ENCODE results near the gene IFFO2. TPM values are rescaled to one million over a fixed set of nuclear protein-coding genes. Genes with fewer than 3 reads are reported as not detected.

Gene IFFO2
- total RNA-seq, 2 experiments from 2014 or later: 48.3 to 62.7 TPM

- CTCF ChIA-PET: interaction anchor here (0.7 to 1.7 kb wide), 6 partner anchors 10 to 98 kb away, joined by 3 to 11 read pairs (median 4); no protein-coding TSS in a partner anchor
- Mint-ChIP-seq H3K4me1 (peaks cover 8% of the 10 kb centered on the region), H3K27me3 (peaks cover 2% of the 10 kb centered on the region), H3K27ac (no peak overlapping the region), H3K9me3 (ENCODE audit: low read depth) (no peaks in the 10 kb centered on the region), H3K4me3 (no peak overlapping the region), H3K36me3 (ENCODE audit: low read depth) (no peaks in the 10 kb centered on the region)
- intact Hi-C loops (cut with DNase I, micrococcal nuclease): loop anchor here (1.0 kb wide), 2 partner anchors 65 to 88 kb away; no protein-coding TSS in a partner anchor
- ATAC-seq: peak; percentile 42
- DNase-seq: no peak
- POLR2A ChIA-PET: no interaction called here
Observed at GRCh38 chr1:18972531-18972930, 16.1 kb upstream of the IFFO2 start.

GRCh38 chr1:18970762-18971161, 14.3 kb upstream of the IFFO2 start:
- Mint-ChIP-seq H3K27ac (no peak overlapping the region), H3K4me1 (peaks cover 16% of the 10 kb centered on the region), H3K36me3 (ENCODE audit: low read depth) (no peaks in the 10 kb centered on the region), H3K27me3 (peaks cover 2% of the 10 kb centered on the region), H3K4me3 (no peak overlapping the region), H3K9me3 (ENCODE audit: low read depth) (no peaks in the 10 kb centered on the region)
- ChIA-PET POLR2A (no interaction called here), CTCF (interaction anchor here (0.9 to 1.5 kb wide), 4 partner anchors 47 to 87 kb away, joined by 3 read pairs; no protein-coding TSS in a partner anchor)
- DNase-seq: no peak
- intact Hi-C loops (cut with DNase I, micrococcal nuclease): no loop called here
- ATAC-seq: no peak

GRCh38 chr1:18970358-18970757, 13.9 kb upstream of the IFFO2 start:
- POLR2A ChIA-PET: no interaction called here
- intact Hi-C loops (cut with DNase I, micrococcal nuclease): no loop called here
- Mint-ChIP-seq H3K27me3 (peaks cover 2% of the 10 kb centered on the region), H3K27ac (no peak overlapping the region), H3K36me3 (ENCODE audit: low read depth) (no peaks in the 10 kb centered on the region), H3K9me3 (ENCODE audit: low read depth) (no peaks in the 10 kb centered on the region), H3K4me1 (peaks cover 20% of the 10 kb centered on the region), H3K4me3 (no peak overlapping the region)
- DNase-seq (no peak), ATAC-seq (no peak)
- CTCF ChIA-PET: interaction anchor here (0.9 to 1.5 kb wide), 4 partner anchors 47 to 87 kb away, joined by 3 read pairs; no protein-coding TSS in a partner anchor

GRCh38 chr1:18967066-18967690, 10.7 kb upstream of the IFFO2 start:
- Mint-ChIP-seq H3K9me3 (ENCODE audit: low read depth) (no peaks in the 10 kb centered on the region), H3K36me3 (ENCODE audit: low read depth) (no peaks in the 10 kb centered on the region), H3K27ac (no peak overlapping the region), H3K4me3 (no peak overlapping the region), H3K27me3 (peaks cover 2% of the 10 kb centered on the region), H3K4me1 (peaks cover 19% of the 10 kb centered on the region)
- ATAC-seq (no peak), DNase-seq (no peak)
- intact Hi-C loops (cut with DNase I, micrococcal nuclease): no loop called here
- CTCF ChIA-PET: interaction anchor here (0.6 to 3.2 kb wide), 8 partner anchors 17 to 221 kb away, joined by 3 to 9 read pairs (median 4); partner anchors contain the start of gene ALDH4A1
- POLR2A ChIA-PET: interaction anchor here (0.6 to 1.0 kb wide), 2 partner anchors 25 to 40 kb away, joined by 3 read pairs; no protein-coding TSS in a partner anchor

GRCh38 chr1:18965206-18966173, 9.0 kb upstream of the IFFO2 start:
- Mint-ChIP-seq H3K27ac (peak overlapping the region; percentile 91), H3K4me3 (no peak overlapping the region), H3K27me3 (peaks cover 3% of the 10 kb centered on the region), H3K36me3 (ENCODE audit: low read depth) (no peaks in the 10 kb centered on the region), H3K9me3 (ENCODE audit: low read depth) (no peaks in the 10 kb centered on the region), H3K4me1 (peaks cover 19% of the 10 kb centered on the region)
- ATAC-seq (peak; percentile 95), DNase-seq (peak; percentile 78)
- ChIA-PET POLR2A (interaction anchor here (0.7 to 1.0 kb wide), 4 partner anchors 8 to 109 kb away, joined by 3 to 4 read pairs (median 3); partner anchors contain the start of gene IFFO2), CTCF (interaction anchor here (0.8 to 1.2 kb wide), 5 partner anchors 13 to 1273 kb away, joined by 3 read pairs; no protein-coding TSS in a partner anchor)
- intact Hi-C loops (cut with DNase I, micrococcal nuclease): no loop called here

GRCh38 chr1:18963968-18964367, 7.5 kb upstream of the IFFO2 start:
- ChIA-PET CTCF (interaction anchor here (0.5 to 1.4 kb wide), 3 partner anchors 17 to 239 kb away, joined by 3 to 6 read pairs (median 4); no protein-coding TSS in a partner anchor), POLR2A (no interaction called here)
- H3K36me3 Mint-ChIP-seq (ENCODE audit: low read depth): no peaks in the 10 kb centered on the region
- intact Hi-C loops (cut with DNase I, micrococcal nuclease): no loop called here
- no peak overlapping the region for H3K27ac Mint-ChIP-seq
- ATAC-seq (no peak), DNase-seq (no peak)
- H3K4me1 Mint-ChIP-seq: peaks cover 19% of the 10 kb centered on the region
- H3K4me3 Mint-ChIP-seq: no peak overlapping the region
- H3K27me3 Mint-ChIP-seq: peaks cover 4% of the 10 kb centered on the region
- H3K9me3 Mint-ChIP-seq (ENCODE audit: low read depth): no peaks in the 10 kb centered on the region

- intact Hi-C loops (cut with DNase I, micrococcal nuclease): no loop called here
- CTCF ChIA-PET: interaction anchor here (0.6 to 1.4 kb wide), 5 partner anchors 10 to 264 kb away, joined by 3 to 6 read pairs (median 3); no protein-coding TSS in a partner anchor
- no peak overlapping the region for H3K4me3 Mint-ChIP-seq
- no peak for ATAC-seq
- peaks cover 2% of the 10 kb centered on the region for H3K27me3 Mint-ChIP-seq
- H3K36me3 Mint-ChIP-seq (ENCODE audit: low read depth): no peaks in the 10 kb centered on the region
- POLR2A ChIA-PET: interaction anchor here (0.6 kb wide), 1 partner anchor 323 kb away, joined by 8 read pairs; no protein-coding TSS in a partner anchor
- no peak overlapping the region for H3K27ac Mint-ChIP-seq
- DNase-seq: no peak
- no peaks in the 10 kb centered on the region for H3K9me3 Mint-ChIP-seq (ENCODE audit: low read depth)
- H3K4me1 Mint-ChIP-seq: peaks cover 25% of the 10 kb centered on the region
Observed at GRCh38 chr1:18962855-18963737, 6.6 kb upstream of the IFFO2 start.

- ATAC-seq (no peak), DNase-seq (no peak)
- ChIA-PET POLR2A (interaction anchor here (0.6 kb wide), 1 partner anchor 323 kb away, joined by 8 read pairs; no protein-coding TSS in a partner anchor), CTCF (interaction anchor here (0.7 to 1.8 kb wide), 3 partner anchors 49 to 80 kb away, joined by 3 to 6 read pairs (median 4); no protein-coding TSS in a partner anchor)
- intact Hi-C loops (cut with DNase I, micrococcal nuclease): no loop called here
- Mint-ChIP-seq H3K4me1 (peaks cover 34% of the 10 kb centered on the region), H3K27ac (no peak overlapping the region), H3K36me3 (ENCODE audit: low read depth) (no peaks in the 10 kb centered on the region), H3K4me3 (no peak overlapping the region), H3K27me3 (peaks cover 2% of the 10 kb centered on the region), H3K9me3 (ENCODE audit: low read depth) (no peaks in the 10 kb centered on the region)
Observed at GRCh38 chr1:18962121-18962721, 5.7 kb upstream of the IFFO2 start.

- H3K9me3 Mint-ChIP-seq (ENCODE audit: low read depth): no peaks in the 10 kb centered on the region
- H3K27ac Mint-ChIP-seq: no peak overlapping the region
- ATAC-seq: no peak
- ChIA-PET CTCF (interaction anchor here (1.8 kb wide), 1 partner anchor 53 kb away, joined by 4 read pairs; no protein-coding TSS in a partner anchor), POLR2A (no interaction called here)
- peaks cover 26% of the 10 kb centered on the region for H3K4me1 Mint-ChIP-seq
- H3K4me3 Mint-ChIP-seq: no peak overlapping the region
- H3K36me3 Mint-ChIP-seq (ENCODE audit: low read depth): no peaks in the 10 kb centered on the region
- peaks cover 2% of the 10 kb centered on the region for H3K27me3 Mint-ChIP-seq
- no peak for DNase-seq
- intact Hi-C loops (cut with DNase I, micrococcal nuclease): no loop called here
Observed at GRCh38 chr1:18960821-18961220, 4.3 kb upstream of the IFFO2 start.

- no peak for ATAC-seq
- Mint-ChIP-seq H3K36me3 (ENCODE audit: low read depth) (no peaks in the 10 kb centered on the region), H3K4me3 (no peak overlapping the region), H3K27ac (peak overlapping the region; percentile 37), H3K9me3 (ENCODE audit: low read depth) (no peaks in the 10 kb centered on the region), H3K27me3 (peaks cover 2% of the 10 kb centered on the region), H3K4me1 (peaks cover 22% of the 10 kb centered on the region)
- no peak for DNase-seq
- POLR2A ChIA-PET: no interaction called here
- CTCF ChIA-PET: interaction anchor here (1.8 kb wide), 1 partner anchor 53 kb away, joined by 4 read pairs; no protein-coding TSS in a partner anchor
- intact Hi-C loops (cut with DNase I, micrococcal nuclease): no loop called here
Observed at GRCh38 chr1:18960409-18960808, 3.9 kb upstream of the IFFO2 start.

Data from activated CD4-positive, alpha-beta T cell treated with anti-CD3 and anti-CD28 coated beads for 36 hours (primary cell).